Activated B cell treated with CpG ODN at 0.5 μM for 24 hours (primary cell): ENCODE results near the gene SEC11C. TPM values are rescaled to one million over a fixed set of nuclear protein-coding genes. Genes with fewer than 3 reads are reported as not detected.
A peak's percentile ranks its signal among the peaks of the same experiment; 100 is the strongest.

Source experiments
- ATAC-seq: fragments of 200-7000 bp; cut with Tn5 transposase; one replicate; pipeline ENCODE4 v1.10.0; 2021; ENCODE audit warnings: low read depth, mild to moderate bottlenecking, moderate library complexity
- CTCF ChIA-PET: fragments of 350-600 bp; sonication (Branson Sonifier 250); formaldehyde crosslinking; loops from one replicate; lab custom pipeline; 2021; ENCODE audit warnings: antibody characterized with exemption; lab: Charles Lee
- POLR2A ChIA-PET: fragments of 350-600 bp; sonication (Branson Sonifier 250); formaldehyde crosslinking; loops from one replicate; lab custom pipeline; 2021; ENCODE audit warnings: antibody characterized with exemption; lab: Charles Lee
- DNase-seq: peaks from one replicate; pipeline ENCODE4 v3.0.0; 2022
- H3K27ac Mint-ChIP-seq: one replicate; pipeline ENCODE4 v1.8.0; 2020; ENCODE audit warnings: mixed read lengths
- H3K27me3 Mint-ChIP-seq: one replicate; pipeline ENCODE4 v1.8.0; 2021; ENCODE audit warnings: mixed read lengths
- H3K36me3 Mint-ChIP-seq: one replicate; pipeline ENCODE4 v1.8.0; 2021; ENCODE audit warnings: low read depth, mixed read lengths
- H3K4me1 Mint-ChIP-seq: one replicate; pipeline ENCODE4 v1.8.0; 2021; ENCODE audit warnings: mixed read lengths
- H3K4me3 Mint-ChIP-seq: one replicate; pipeline ENCODE4 v1.8.0; 2020; ENCODE audit warnings: mild to moderate bottlenecking, mixed read lengths
- H3K9me3 Mint-ChIP-seq: one replicate; pipeline ENCODE4 v1.8.0; 2020; ENCODE audit warnings: mixed read lengths
- intact Hi-C: fragments of 100-400 bp; cut with micrococcal nuclease; formaldehyde crosslinking; loops from one replicate; pipeline ENCODE4 v1.15.1; 2024
- total RNA-seq: library from RNA; stranded (reverse); gene quantifications from 2 replicates; pipeline ENCODE4 v1.2.3, GENCODE V29; 2022
- TF ChIP-seq, protein P1 (sequence below): fragments of 200-600 bp; IDR thresholded peaks from one replicate; pipeline ENCODE4 v1.8.0; 2022; ENCODE audit warnings: antibody characterized with exemption, mild to moderate bottlenecking

Gene SEC11C
- 112 and 126 TPM in 2 replicates for total RNA-seq

- DNase-seq (peak; percentile 93), ATAC-seq (peak; percentile 84)
- peak within 1 kb of the TSS; percentile 95 for H3K4me3 Mint-ChIP-seq
- TF ChIP-seq, protein P1, sequence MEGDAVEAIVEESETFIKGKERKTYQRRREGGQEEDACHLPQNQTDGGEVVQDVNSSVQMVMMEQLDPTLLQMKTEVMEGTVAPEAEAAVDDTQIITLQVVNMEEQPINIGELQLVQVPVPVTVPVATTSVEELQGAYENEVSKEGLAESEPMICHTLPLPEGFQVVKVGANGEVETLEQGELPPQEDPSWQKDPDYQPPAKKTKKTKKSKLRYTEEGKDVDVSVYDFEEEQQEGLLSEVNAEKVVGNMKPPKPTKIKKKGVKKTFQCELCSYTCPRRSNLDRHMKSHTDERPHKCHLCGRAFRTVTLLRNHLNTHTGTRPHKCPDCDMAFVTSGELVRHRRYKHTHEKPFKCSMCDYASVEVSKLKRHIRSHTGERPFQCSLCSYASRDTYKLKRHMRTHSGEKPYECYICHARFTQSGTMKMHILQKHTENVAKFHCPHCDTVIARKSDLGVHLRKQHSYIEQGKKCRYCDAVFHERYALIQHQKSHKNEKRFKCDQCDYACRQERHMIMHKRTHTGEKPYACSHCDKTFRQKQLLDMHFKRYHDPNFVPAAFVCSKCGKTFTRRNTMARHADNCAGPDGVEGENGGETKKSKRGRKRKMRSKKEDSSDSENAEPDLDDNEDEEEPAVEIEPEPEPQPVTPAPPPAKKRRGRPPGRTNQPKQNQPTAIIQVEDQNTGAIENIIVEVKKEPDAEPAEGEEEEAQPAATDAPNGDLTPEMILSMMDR = no peak
- ChIA-PET POLR2A (interaction anchor here (0.6 to 3.7 kb wide), 10 partner anchors 13 to 1470 kb away, joined by 3 to 20 read pairs (median 5); partner anchors contain the start of gene LMAN1), CTCF (interaction anchor here (1.0 to 1.3 kb wide), 2 partner anchors 55 to 56 kb away, joined by 4 to 5 read pairs; no protein-coding TSS in a partner anchor)
- H3K9me3 Mint-ChIP-seq = no peaks in the 10 kb centered on the region
- H3K4me1 Mint-ChIP-seq = peaks cover 44% of the 10 kb centered on the region
- H3K27me3 Mint-ChIP-seq = peaks cover 7% of the 10 kb centered on the region
- intact Hi-C loops = loop anchor here (1.0 to 5.0 kb wide), 11 partner anchors 45 to 1517 kb away; partner anchors contain the start of genes LMAN1 and ZNF532
- peak within 1 kb of the TSS; percentile 100 for H3K27ac Mint-ChIP-seq
- peaks cover 12% of the 10 kb centered on the region for H3K36me3 Mint-ChIP-seq
Measured at GRCh38 chr18:59139615-59140301, at the start of gene SEC11C. Gene SEC11C, plus strand, starts transcription at chr18:59139884. Its CDS starts 65 bp downstream, at chr18:59139949.

GRCh38 chr18:59090966-59091603 lies 48.6 kb upstream of the SEC11C start:
- Mint-ChIP-seq H3K4me3 (no peak overlapping the region), H3K27ac (no peak overlapping the region), H3K27me3 (no peaks in the 10 kb centered on the region), H3K4me1 (peaks cover 30% of the 10 kb centered on the region), H3K36me3 (no peaks in the 10 kb centered on the region), H3K9me3 (peaks cover 2% of the 10 kb centered on the region)
- DNase-seq (no peak), ATAC-seq (no peak)
- ChIA-PET POLR2A (no interaction called here), CTCF (no interaction called here)
- TF ChIP-seq, protein P1 = no peak
- intact Hi-C loops = no loop called here

GRCh38 chr18:59093668-59094067 lies 46.0 kb upstream of the SEC11C start:
- peak; percentile 96 for ATAC-seq
- Mint-ChIP-seq H3K4me3 (peak overlapping the region; percentile 55), H3K4me1 (peaks cover 23% of the 10 kb centered on the region), H3K27ac (peak overlapping the region; percentile 89), H3K36me3 (no peaks in the 10 kb centered on the region), H3K27me3 (no peaks in the 10 kb centered on the region), H3K9me3 (peaks cover 2% of the 10 kb centered on the region)
- intact Hi-C loops = loop anchor here (2.0 kb wide), 1 partner anchor 45 kb away; the partner anchor contains the start of gene SEC11C
- TF ChIP-seq, protein P1 = no peak
- ChIA-PET CTCF (interaction anchor here (1.0 to 2.7 kb wide), 3 partner anchors 9 to 50 kb away, joined by 3 to 14 read pairs (median 3); no protein-coding TSS in a partner anchor), POLR2A (interaction anchor here (0.6 to 1.3 kb wide), 6 partner anchors 21 to 325 kb away, joined by 3 to 8 read pairs (median 4); partner anchors contain the start of gene SEC11C)
- DNase-seq = no peak

DNA sequence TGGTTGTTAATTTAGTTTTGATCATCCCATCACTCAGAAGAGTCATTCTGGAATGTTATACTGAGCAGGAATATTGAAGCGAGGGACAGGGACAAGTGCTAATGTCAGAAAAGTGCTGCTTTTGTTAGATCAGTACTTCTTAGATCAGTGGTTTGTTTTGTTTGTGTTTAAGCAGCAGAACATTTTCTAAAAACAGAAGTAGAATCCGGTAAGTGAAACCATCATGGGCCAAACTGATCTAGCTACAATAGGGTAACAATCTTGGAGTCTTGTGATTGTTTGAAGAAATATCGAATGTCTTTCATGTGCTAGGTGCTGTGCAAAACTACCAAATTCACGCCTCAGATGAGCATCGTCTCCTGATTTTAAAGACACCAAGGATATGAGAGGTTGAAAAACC lies 45.1 kb upstream of the SEC11C start:
- Mint-ChIP-seq H3K4me3 (peak overlapping the region; percentile 15), H3K9me3 (peaks cover 2% of the 10 kb centered on the region), H3K36me3 (no peaks in the 10 kb centered on the region), H3K4me1 (peaks cover 23% of the 10 kb centered on the region), H3K27me3 (no peaks in the 10 kb centered on the region), H3K27ac (peak overlapping the region; percentile 89)
- ATAC-seq (no peak), DNase-seq (no peak)
- intact Hi-C loops = loop anchor here (2.0 kb wide), 1 partner anchor 44 kb away; the partner anchor contains the start of gene SEC11C
- POLR2A ChIA-PET = interaction anchor here (0.7 to 1.2 kb wide), 3 partner anchors 45 to 326 kb away, joined by 3 to 8 read pairs (median 5); partner anchors contain the start of gene SEC11C
- CTCF ChIA-PET = interaction anchor here (1.3 to 2.7 kb wide), 2 partner anchors 10 to 49 kb away, joined by 3 to 14 read pairs; no protein-coding TSS in a partner anchor
- TF ChIP-seq, protein P1 = no peak
